Keratinocyte (primary cell): ENCODE data around the gene EPHA3. TPM values are rescaled to one million over a fixed set of nuclear protein-coding genes. Genes with fewer than 3 reads are reported as not detected.

Source experiments
- DNase-seq: peaks from one replicate; pipeline ENCODE4 v3.0.0-alpha.2; 2011; ENCODE audit warnings: low read depth, missing footprints, low spot score
- FAIRE-seq: peaks from 2 replicates; lab custom pipeline; 2011; peaks lifted over from hg19 to GRCh38; lab: Jason Lieb, UNC
- H2AFZ ChIP-seq: 2 replicates; pipeline ENCODE4 v1.6.0; 2012; ENCODE audit warnings: low read length, control low read depth, inconsistent platforms; ENCODE audit not compliant: control insufficient read depth
- H3K27ac ChIP-seq: 2 replicates; pipeline ENCODE4 v1.5.1; 2011; ENCODE audit warnings: low read length; ENCODE audit not compliant: control insufficient read depth, insufficient read depth
- H3K27me3 ChIP-seq: 3 replicates; pipeline ENCODE4 v1.6.0; 2011; ENCODE audit warnings: low read length; ENCODE audit not compliant: control insufficient read depth, insufficient read depth; ENCODE audit errors: extremely low read depth
- H3K36me3 ChIP-seq, 2 experiments: 2 replicates in 1 of 2; 3 replicates in 1 of 2; pipeline ENCODE4 v1.5.1; 2011; ENCODE audit warnings: low read length in 2 of 2, mild to moderate bottlenecking in 1 of 2; ENCODE audit not compliant: control insufficient read depth in 2 of 2, insufficient read depth in 2 of 2; ENCODE audit errors: extremely low read depth in 1 of 2
- H3K4me1 ChIP-seq: 3 replicates; pipeline ENCODE4 v1.5.1; 2011; ENCODE audit warnings: low read length; ENCODE audit not compliant: control insufficient read depth, insufficient read depth; ENCODE audit errors: extremely low read depth
- H3K4me2 ChIP-seq: 3 replicates; pipeline ENCODE4 v1.6.0; 2011; ENCODE audit warnings: low read depth, low read length; ENCODE audit not compliant: control insufficient read depth, insufficient read depth; ENCODE audit errors: extremely low read depth
- H3K4me3 ChIP-seq, 3 experiments: fragments of 200-600 bp in 1 of 3; sonication (generic) in 1 of 3; 2 replicates in 2 of 3; 3 replicates in 1 of 3; pipeline ENCODE4 v1.5.1; 2011 to 2016; ENCODE audit warnings: low read length in 3 of 3, mild to moderate bottlenecking in 3 of 3, control low read depth in 2 of 3, inconsistent platforms in 1 of 3, low read depth in 1 of 3, mixed read lengths in 1 of 3, mixed run types in 1 of 3, moderate library complexity in 1 of 3; ENCODE audit not compliant: control insufficient read depth in 2 of 3, insufficient read depth in 2 of 3; ENCODE audit errors: extremely low read depth in 1 of 3
- H3K79me2 ChIP-seq: 2 replicates; pipeline ENCODE4 v1.6.0; 2012; ENCODE audit warnings: low read length; ENCODE audit not compliant: control insufficient read depth, insufficient read depth
- H3K9ac ChIP-seq: 3 replicates; pipeline ENCODE4 v1.6.0; 2011; ENCODE audit warnings: low read length; ENCODE audit not compliant: control insufficient read depth, insufficient read depth; ENCODE audit errors: extremely low read depth
- H3K9me1 ChIP-seq: 3 replicates; pipeline ENCODE4 v1.6.0; 2011; ENCODE audit warnings: low read length; ENCODE audit not compliant: control insufficient read depth, insufficient read depth; ENCODE audit errors: extremely low read depth
- H3K9me3 ChIP-seq: 2 replicates; pipeline ENCODE4 v1.5.1; 2012; ENCODE audit warnings: low read depth, low read length; ENCODE audit not compliant: control insufficient read depth
- H4K20me1 ChIP-seq: 3 replicates; pipeline ENCODE4 v1.6.0; 2011; ENCODE audit warnings: low read length; ENCODE audit not compliant: control insufficient read depth, insufficient read depth; ENCODE audit errors: extremely low read depth
- CTCF ChIP-seq, 3 experiments: IDR thresholded peaks in 1 of 3; conservative IDR thresholded peaks in 1 of 3; optimal IDR thresholded peaks in 1 of 3; 2 replicates in 2 of 3; 3 replicates in 1 of 3; pipeline versions ENCODE3 to v1.5.1; 2011; ENCODE audit warnings: low read length in 3 of 3, mild to moderate bottlenecking in 3 of 3, moderate library complexity in 2 of 3, control low read depth in 1 of 3, inconsistent platforms in 1 of 3; ENCODE audit not compliant: insufficient read depth in 2 of 3; ENCODE audit errors: extremely low read depth in 1 of 3
- EZH2 ChIP-seq: IDR thresholded peaks from one replicate; pipeline ENCODE4 v1.6.1; 2012; ENCODE audit warnings: inconsistent platforms, mild to moderate bottlenecking, low read length, moderate library complexity
- dilution Hi-C: fragments of 300-500 bp; cut with MboI; formaldehyde crosslinking; loops from one replicate; pipeline ENCODE4 v1.7.0; 2020; ENCODE audit warnings: low sequenced_read_pairs; ENCODE audit not compliant: extremely low pct_ligation_motif_present
- polyA plus RNA-seq, 5 experiments: library from polyadenylated mRNA; depleted of rRNA in 3 of 5; stranded (reverse) in 3 of 5; stranded (forward) in 1 of 5; unstranded in 1 of 5; fragments of >200 nt; gene quantifications; 1 replicate in 1 of 5; 2 replicates in 3 of 5; 3 replicates in 1 of 5; pipeline versions ENCODE4 v1.2.1 to v1.2.3, GENCODE V29; 2011 to 2012; ENCODE audit warnings: missing spikeins in 2 of 5, low read depth in 1 of 5, low replicate concordance in 1 of 5

EPHA3 gene
- polyA plus RNA-seq, 1 donor (not counting 4 experiments of a cell fraction or from before 2014, with no cell fraction given): 0.13 TPM

- Histone ChIP-seq H3K27ac (no peak overlapping the region), H4K20me1 (no peaks in the 10 kb centered on the region), H3K9me3 (no peaks in the 10 kb centered on the region), H3K4me2 (no peak overlapping the region), H3K4me3 (no peak overlapping the region), H3K9ac (no peak overlapping the region), H3K27me3 (no peaks in the 10 kb centered on the region), H3K9me1 (no peaks in the 10 kb centered on the region), H2AFZ (no peak overlapping the region), H3K4me1 (no peaks in the 10 kb centered on the region), H3K36me3 (no peaks in the 10 kb centered on the region), H3K79me2 (no peaks in the 10 kb centered on the region)
- DNase-seq (no peak), FAIRE-seq (no peak)
- no peak for TF ChIP-seq CTCF (optimal IDR thresholded peaks at IDR 0.05 in 1 of 3, IDR thresholded peaks at IDR 0.05 in 1 of 3, conservative IDR thresholded peaks at IDR 0.05 in 1 of 3; ENCODE audit: extremely low read depth in 1 of 3, insufficient read depth in 2 of 3, low read length in 3 of 3)
- no peak for TF ChIP-seq EZH2
- dilution Hi-C loops: no loop called here
Measured at GRCh38 chr3:89245612-89246011, 138.2 kb downstream of the EPHA3 start.

- Histone ChIP-seq H3K4me1 (no peaks in the 10 kb centered on the region), H3K27me3 (no peaks in the 10 kb centered on the region), H2AFZ (no peak overlapping the region), H3K9me1 (no peaks in the 10 kb centered on the region), H3K27ac (no peak overlapping the region), H3K36me3 (no peaks in the 10 kb centered on the region), H3K4me2 (no peak overlapping the region), H3K9ac (no peak overlapping the region), H3K9me3 (no peaks in the 10 kb centered on the region), H3K4me3 (no peak overlapping the region), H3K79me2 (no peaks in the 10 kb centered on the region), H4K20me1 (no peaks in the 10 kb centered on the region)
- FAIRE-seq (no peak), DNase-seq (no peak)
- dilution Hi-C loops: no loop called here
- TF ChIP-seq EZH2 (no peak), CTCF (optimal IDR thresholded peaks at IDR 0.05 in 1 of 3, IDR thresholded peaks at IDR 0.05 in 1 of 3, conservative IDR thresholded peaks at IDR 0.05 in 1 of 3; ENCODE audit: extremely low read depth in 1 of 3, insufficient read depth in 2 of 3, low read length in 3 of 3) (no peak)
Measured at GRCh38 chr3:89246326-89246725, 138.9 kb downstream of the EPHA3 start.
